IMR-90 (cell line): ENCODE data around the gene DKK3. TPM values are rescaled to one million over a fixed set of nuclear protein-coding genes. Genes with fewer than 3 reads are reported as not detected.

ENCODE experiments used
- ATAC-seq: fragments of 200-7000 bp; cut with Tn5 transposase; 2 replicates; pipeline ENCODE4 v1.9.1; 2020; ENCODE audit warnings: low read depth, mild to moderate bottlenecking, moderate library complexity
- BruUV-seq: library from RNA; stranded (reverse); fragments of 400-500 nt; replicated peaks from 2 replicates; lab custom pipeline; 2021; lab: Mats Ljungman, UMichigan
- CTCF ChIA-PET: fragments of 300-600 bp; formaldehyde crosslinking; extraction: SDS; loops from one replicate; lab custom pipeline; 2021; ENCODE audit warnings: antibody characterized with exemption; lab: Yijun Ruan, JAX
- POLR2A ChIA-PET: fragments of 300-600 bp; sonication (Branson Sonifier 250); formaldehyde crosslinking; loops from one replicate; lab custom pipeline; 2022; ENCODE audit warnings: antibody characterized with exemption; ENCODE audit not compliant: unreplicated experiment; lab: Charles Lee
- DNase-seq: peaks from one replicate; pipeline ENCODE4 v3.0.0; 2013
- H2AFZ ChIP-seq: replicated peaks from 2 replicates; pipeline ENCODE3; 2013; ENCODE audit warnings: low read length, mild to moderate bottlenecking; ENCODE audit not compliant: poor library complexity
- H2AK5ac ChIP-seq: 2 replicates; pipeline ENCODE4 v1.6.1; 2013; ENCODE audit warnings: low read depth, low read length, inconsistent platforms
- H2AK9ac ChIP-seq: replicated peaks from 2 replicates; pipeline ENCODE3; 2013; ENCODE audit warnings: mild to moderate bottlenecking, low read depth, low read length, moderate library complexity; ENCODE audit not compliant: poor library complexity
- H2BK120ac ChIP-seq: 2 replicates; pipeline ENCODE4 v1.6.1; 2013; ENCODE audit warnings: low read depth, low read length, inconsistent platforms
- H2BK15ac ChIP-seq: 3 replicates; pipeline ENCODE4 v1.6.1; 2013; ENCODE audit warnings: low read depth, low read length, inconsistent platforms
- H2BK20ac ChIP-seq: 2 replicates; pipeline ENCODE4 v1.6.1; 2013; ENCODE audit warnings: low read depth, mild to moderate bottlenecking, inconsistent platforms, low read length, moderate library complexity
- H2BK5ac ChIP-seq: 2 replicates; pipeline ENCODE4 v1.6.1; 2013; ENCODE audit warnings: mild to moderate bottlenecking, low read depth, low read length, inconsistent platforms; ENCODE audit not compliant: poor library complexity, severe bottlenecking
- H3K14ac ChIP-seq: replicated peaks from 2 replicates; pipeline ENCODE4 v1.6.1; 2013; ENCODE audit warnings: low read depth, low read length, inconsistent platforms
- H3K18ac ChIP-seq: 2 replicates; pipeline ENCODE4 v1.6.1; 2013; ENCODE audit warnings: low read depth, low read length, control low read depth
- H3K23ac ChIP-seq: 2 replicates; pipeline ENCODE4 v1.6.1; 2013; ENCODE audit warnings: low read depth, low read length, inconsistent platforms
- H3K27ac ChIP-seq: 2 replicates; pipeline ENCODE4 v1.5.1; 2013; ENCODE audit warnings: mild to moderate bottlenecking, control low read depth, low read length; ENCODE audit not compliant: insufficient read depth
- H3K27me3 ChIP-seq: 2 replicates; pipeline ENCODE4 v1.6.1; 2013; ENCODE audit warnings: low read length; ENCODE audit not compliant: control insufficient read depth, insufficient read depth
- H3K36me3 ChIP-seq: 2 replicates; pipeline ENCODE4 v1.6.1; 2013; ENCODE audit warnings: low read length, mixed read lengths; ENCODE audit not compliant: control insufficient read depth, insufficient read depth
- H3K4ac ChIP-seq: 2 replicates; pipeline ENCODE4 v1.6.1; 2013; ENCODE audit warnings: low read depth, low read length, inconsistent platforms
- H3K4me1 ChIP-seq: 2 replicates; pipeline ENCODE4 v1.6.1; 2013; ENCODE audit warnings: low read length, mixed read lengths; ENCODE audit not compliant: control insufficient read depth, insufficient read depth
- H3K4me2 ChIP-seq: 2 replicates; pipeline ENCODE4 v1.6.1; 2013; ENCODE audit warnings: low read depth, mild to moderate bottlenecking, control low read depth, low read length, moderate library complexity
- H3K4me3 ChIP-seq: 2 replicates; pipeline ENCODE4 v1.5.1; 2013; ENCODE audit warnings: low read depth, mild to moderate bottlenecking, control low read depth, low read length, moderate library complexity; ENCODE audit not compliant: insufficient read depth
- H3K56ac ChIP-seq: 2 replicates; pipeline ENCODE4 v1.6.1; 2013; ENCODE audit warnings: low read length, inconsistent platforms; ENCODE audit not compliant: insufficient read depth; ENCODE audit errors: extremely low read depth
- H3K79me1 ChIP-seq, 2 experiments: 2 replicates each; pipeline ENCODE4 v1.6.1; 2013; ENCODE audit warnings: low read length in 2 of 2, inconsistent platforms in 1 of 2, low read depth in 1 of 2
- H3K9ac ChIP-seq: 2 replicates; pipeline ENCODE4 v1.6.1; 2013; ENCODE audit warnings: low read depth, low read length, control low read depth
- H3K9me1 ChIP-seq: 2 replicates; pipeline ENCODE4 v1.6.1; 2013; ENCODE audit warnings: low read length, inconsistent platforms; ENCODE audit not compliant: insufficient read depth
- H3K9me3 ChIP-seq: 2 replicates; pipeline ENCODE4 v1.6.1; 2013; ENCODE audit warnings: low read length; ENCODE audit not compliant: control insufficient read depth, insufficient read depth
- H4K20me1 ChIP-seq: 2 replicates; pipeline ENCODE4 v1.6.1; 2013; ENCODE audit warnings: low read length, inconsistent platforms; ENCODE audit not compliant: insufficient read depth
- H4K5ac ChIP-seq: 2 replicates; pipeline ENCODE4 v1.6.1; 2013; ENCODE audit warnings: mild to moderate bottlenecking, low read depth, low read length, control low read depth
- H4K8ac ChIP-seq, 2 experiments: 2 replicates each; pipeline ENCODE4 v1.6.1; 2013; ENCODE audit warnings: low read depth in 2 of 2, low read length in 2 of 2, control low read depth in 1 of 2, inconsistent platforms in 1 of 2
- H4K91ac ChIP-seq: 2 replicates; pipeline ENCODE4 v1.6.1; 2013; ENCODE audit warnings: low read depth, low read length, inconsistent platforms; ENCODE audit not compliant: insufficient read depth
- BHLHE40 ChIP-seq: fragments of 150-350 bp; IDR thresholded peaks from 2 replicates; pipeline ENCODE4 v1.6.1; 2016; ENCODE audit warnings: mild to moderate bottlenecking, low read depth, low read length
- CHD1 ChIP-seq: IDR thresholded peaks from 2 replicates; pipeline ENCODE4 v1.6.1; 2012; ENCODE audit warnings: low read depth, low read length, improper control_type of control experiment
- FOS ChIP-seq: fragments of 150-350 bp; IDR thresholded peaks from 2 replicates; pipeline ENCODE4 v1.6.1; 2016; ENCODE audit warnings: low read depth, low read length
- MAZ ChIP-seq: IDR thresholded peaks from 2 replicates; pipeline ENCODE4 v1.6.1; 2012; ENCODE audit warnings: low read depth, mild to moderate bottlenecking, low read length, improper control_type of control experiment, moderate library complexity, borderline replicate concordance
- MXI1 ChIP-seq: IDR thresholded peaks from 2 replicates; pipeline ENCODE4 v1.6.1; 2012; ENCODE audit warnings: low read depth, mild to moderate bottlenecking, low read length, moderate library complexity, borderline replicate concordance
- NFE2L2 ChIP-seq: fragments of 150-350 bp; IDR thresholded peaks from 2 replicates; pipeline ENCODE4 v1.6.1; 2016; ENCODE audit warnings: low read depth, mild to moderate bottlenecking, low read length
- POLR2A ChIP-seq: IDR thresholded peaks from 2 replicates; pipeline ENCODE4 v1.6.1; 2012; ENCODE audit warnings: mild to moderate bottlenecking, low read depth, low read length
- RAD21 ChIP-seq: IDR thresholded peaks from 2 replicates; pipeline ENCODE4 v1.6.1; 2012; ENCODE audit warnings: low read length, improper control_type of control experiment
- USF2 ChIP-seq: fragments of 150-350 bp; IDR thresholded peaks from 2 replicates; pipeline ENCODE4 v1.6.1; 2017; ENCODE audit warnings: mild to moderate bottlenecking, antibody characterized with exemption, low read length, low read depth
- WGBS, 2 experiments: methylation state at CpG; one replicate each; pipeline versions ENCODE4 v1.1.5 to v1.1.7; 2013; ENCODE audit warnings: missing lambda C conversion rate in 2 of 2; ENCODE audit not compliant: insufficient read length in 1 of 2; ENCODE audit errors: extremely low coverage in 2 of 2; 5-methylcytosine and 5-hydroxymethylcytosine counted together
- dilution Hi-C: fragments of 300-500 bp; cut with HindIII; formaldehyde crosslinking; loops from one replicate; pipeline ENCODE4 v1.14.3; 2018; ENCODE audit warnings: low sequenced_read_pairs; ENCODE audit not compliant: unreplicated experiment
- in situ Hi-C: fragments of 300-500 bp; cut with MboI; formaldehyde crosslinking; loops from 3 replicates; pipeline ENCODE4 v1.14.3; 2019; ENCODE audit warnings: low sequenced_read_pairs, inconsistent platforms, mixed read lengths
- intact Hi-C: fragments of 100-400 bp; cut with micrococcal nuclease; formaldehyde crosslinking; loops from 2 replicates; pipeline ENCODE4 v1.10.0; 2022
- polyA plus RNA-seq, 3 experiments: library from polyadenylated mRNA; depleted of rRNA; stranded (reverse); fragments of >200 nt; gene quantifications; 2 replicates each; pipeline ENCODE4 v1.2.3, GENCODE V29; 2012; ENCODE audit warnings: low replicate concordance in 1 of 3
- total RNA-seq: library from RNA; depleted of rRNA; stranded (reverse); fragments of >200 nt; gene quantifications from 2 replicates; pipeline ENCODE4 v1.2.3, GENCODE V29; 2012

Gene DKK3
- total and polyA plus RNA-seq, 2 of the 4 experiments (the other 2 are of a cell fraction) = 453 to 964 TPM

DNA sequence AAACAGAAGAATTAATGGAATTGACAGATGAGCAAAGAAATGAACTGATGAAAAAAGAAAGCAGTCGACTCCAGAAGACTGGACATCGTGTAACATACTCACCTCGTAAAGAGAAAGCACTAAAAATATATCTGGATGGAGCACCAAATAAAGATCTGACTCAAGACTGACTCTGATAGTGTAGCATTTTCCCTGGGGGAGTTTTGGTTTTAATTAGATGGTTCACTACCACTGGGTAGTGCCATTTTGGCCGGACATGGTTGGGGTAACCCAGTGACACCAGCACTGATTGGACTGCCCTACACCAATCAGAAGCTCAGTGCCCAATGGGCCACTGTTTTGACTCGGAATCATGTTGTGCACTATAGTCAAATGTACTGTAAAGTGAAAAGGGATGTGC lies 52.4 kb downstream of the DKK3 start:
- Histone ChIP-seq H3K4me2 (no peak overlapping the region), H3K56ac (no peak overlapping the region), H3K36me3 (peaks cover 36% of the 10 kb centered on the region), H2AFZ (no peak overlapping the region), H2BK15ac (no peak overlapping the region), H2BK5ac (no peak overlapping the region), H4K91ac (no peak overlapping the region), H3K18ac (no peak overlapping the region), H2AK9ac (no peak overlapping the region), H3K27ac (no peak overlapping the region), H2BK20ac (no peak overlapping the region), H3K4ac (no peak overlapping the region), H3K9ac (no peak overlapping the region), H4K8ac (no peak overlapping the region), H3K14ac (no peak overlapping the region), H3K9me3 (no peaks in the 10 kb centered on the region), H3K23ac (no peak overlapping the region), H2BK120ac (no peak overlapping the region), H3K79me1 (peaks cover 4 to 20% of the 10 kb centered on the region in 2 experiments), H3K4me3 (no peak overlapping the region), H4K20me1 (no peaks in the 10 kb centered on the region), H3K4me1 (no peaks in the 10 kb centered on the region), H3K9me1 (peaks cover 3% of the 10 kb centered on the region; the same call in 1 of the 2 replicates), H4K5ac (no peak overlapping the region), H2AK5ac (no peak overlapping the region), H3K27me3 (no peaks in the 10 kb centered on the region)
- ATAC-seq = no peak
- intact Hi-C loops (no loop called here), dilution Hi-C loops (no loop called here), in situ Hi-C loops (no loop called here)
- POLR2A ChIA-PET = no interaction called here
- TF ChIP-seq POLR2A = no peak
- TF ChIP-seq CHD1 = no peak
- no peak for TF ChIP-seq USF2
- TF ChIP-seq NFE2L2 = no peak
- TF ChIP-seq MXI1 = no peak
- TF ChIP-seq RAD21 = no peak
- no peak for TF ChIP-seq MAZ
- no peak for TF ChIP-seq FOS
- TF ChIP-seq BHLHE40 = no peak
- 80% methylated on average over 1 of the region's 5 CpGs; no CpG with 5 or more reads in 1 of the 2 experiments for WGBS, 2 experiments
- BruUV-seq = no TSS peak
- DNase-seq = no peak
- CTCF ChIA-PET = interaction anchor here (0.5 to 0.7 kb wide), 3 partner anchors 8 to 1077 kb away, joined by 3 to 5 read pairs (median 3); no protein-coding TSS in a partner anchor
